Gastrocnemius medialis (tissue), 4 donors: ENCODE measurements around the gene NIPAL1.

Experiments used
- CTCF ChIP-seq, 5 experiments: fragments of 450-650 bp in 3 of 5; fragments of 200-600 bp in 2 of 5; sonication (generic) in 2 of 5; IDR thresholded peaks in 4 of 5; conservative IDR thresholded peaks in 1 of 5; 1 replicate in 4 of 5; 2 replicates in 1 of 5; pipeline ENCODE4 v1.5.1; 2016 to 2019; ENCODE audit warnings: antibody characterized with exemption in 5 of 5, mild to moderate bottlenecking in 3 of 5, moderate library complexity in 3 of 5
- POLR2A ChIP-seq, 2 donors: fragments of 450-650 bp; IDR thresholded peaks; one replicate each; pipeline ENCODE4 v1.6.1; 2017; ENCODE audit warnings: antibody characterized with exemption in 2 of 2, mild to moderate bottlenecking in 2 of 2, moderate library complexity in 2 of 2

DNA sequence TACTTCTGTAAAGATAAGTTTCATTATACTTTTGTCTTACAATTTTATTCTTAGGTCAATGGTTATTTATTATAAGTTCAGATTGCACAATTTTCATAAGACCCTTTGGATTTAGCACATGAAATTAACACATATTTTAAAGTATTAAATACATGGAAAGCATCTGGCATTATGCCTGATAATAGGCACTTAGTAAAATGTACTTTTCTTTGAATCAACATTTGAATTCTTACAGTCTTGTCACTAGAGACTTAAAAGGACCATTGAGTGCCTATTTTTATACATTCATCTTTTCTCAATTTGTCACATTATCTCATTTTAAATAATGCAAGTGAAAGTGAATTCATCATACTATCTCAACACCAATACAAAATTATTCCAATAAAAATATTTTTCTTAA, 23.0 kb downstream of the NIPAL1 start:
- TF ChIP-seq CTCF (IDR thresholded peaks at IDR 0.05 in 4 of 5, conservative IDR thresholded peaks at IDR 0.05 in 1 of 5), result no peak
- no peak for TF ChIP-seq POLR2A (IDR thresholded peaks at IDR 0.05)
